Measurements from ENCODE around the gene MTARC1.
A peak's percentile ranks its signal among the peaks of the same experiment; 100 is the strongest.

Gene MTARC1

GRCh38 chr1:220806408-220806807 is 19.7 kb downstream of the MTARC1 start:
- no peak for DNase-seq (ENCODE audit: low read depth, low spot score)

GRCh38 chr1:220807726-220808125 is 21.0 kb downstream of the MTARC1 start:
- DNase-seq (ENCODE audit: low read depth, low spot score): no peak

- peak; percentile 25 for DNase-seq (ENCODE audit: low read depth, low spot score)
Observed at GRCh38 chr1:220808345-220809186, 21.9 kb downstream of the MTARC1 start.

GRCh38 chr1:220809187-220809550 is 22.5 kb downstream of the MTARC1 start:
- no peak for DNase-seq (ENCODE audit: low read depth, low spot score)

DNA sequence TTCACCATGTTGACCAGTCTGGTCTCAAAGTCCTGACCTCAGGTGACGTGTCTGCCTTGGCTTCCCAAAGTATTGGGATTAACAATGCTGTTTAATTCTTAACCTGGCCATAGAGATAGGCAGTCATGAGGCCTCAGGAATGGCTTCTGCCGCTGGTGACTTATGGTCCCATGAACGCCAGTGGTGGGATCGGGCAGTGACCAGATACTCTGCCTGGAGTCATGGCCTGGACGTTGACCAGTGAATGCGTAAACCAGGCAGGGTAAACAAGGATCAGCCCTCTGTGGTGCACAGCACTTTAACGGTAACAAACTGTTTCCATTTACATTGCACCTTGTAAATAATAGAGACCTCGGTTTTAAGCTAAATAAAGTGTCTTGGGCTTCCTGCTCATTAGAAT is 23.0 kb downstream of the MTARC1 start:
- DNase-seq (ENCODE audit: low read depth, low spot score): no peak

DNA sequence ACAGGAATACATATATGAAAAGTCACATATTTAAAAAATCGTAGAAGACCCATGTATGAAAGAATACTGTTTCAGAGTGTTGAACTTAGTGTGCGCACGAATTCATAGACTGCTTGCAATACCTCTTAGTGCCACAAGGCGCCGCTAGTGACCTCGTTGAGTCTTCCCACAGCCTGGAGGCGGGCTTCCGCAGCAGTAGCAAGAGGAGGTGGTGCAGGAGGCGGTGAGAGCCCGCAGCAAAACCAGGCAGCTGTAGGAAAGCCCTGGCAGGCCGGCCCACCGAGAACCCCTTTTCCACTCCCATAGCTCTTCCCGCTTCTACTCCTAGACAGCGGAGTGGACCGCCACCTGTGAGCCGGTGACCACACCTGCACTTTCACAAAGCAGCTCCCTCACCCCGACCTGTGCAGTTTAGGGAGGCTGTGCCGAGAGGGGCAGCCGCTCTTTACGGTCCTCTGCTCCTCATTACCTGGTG is 23.5 kb downstream of the MTARC1 start:
- DNase-seq (ENCODE audit: low read depth, low spot score): peak; percentile 78

GRCh38 chr1:220810963-220811362 is 24.2 kb downstream of the MTARC1 start:
- no peak for DNase-seq (ENCODE audit: low read depth, low spot score)

DNA sequence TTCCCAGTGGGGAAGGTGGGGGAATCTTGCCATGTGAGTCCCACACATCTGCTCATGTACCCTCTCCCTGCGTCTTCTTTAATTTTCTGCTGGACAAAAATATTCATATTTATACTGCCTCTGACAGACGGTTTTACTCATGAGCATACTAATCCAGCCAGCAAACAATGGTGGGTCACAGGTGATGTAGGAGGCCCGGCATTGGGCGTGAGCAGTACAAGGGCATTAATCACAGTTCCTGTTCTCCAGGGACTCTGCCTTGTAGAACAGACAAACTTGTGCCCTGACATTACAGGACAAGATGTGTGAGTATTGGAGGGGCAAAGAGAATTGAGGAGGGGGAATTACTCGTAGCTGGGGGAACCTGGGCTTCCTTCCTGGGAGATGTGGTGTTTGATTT is 25.0 kb downstream of the MTARC1 start:
- DNase-seq (ENCODE audit: low read depth, low spot score): no peak

DNA sequence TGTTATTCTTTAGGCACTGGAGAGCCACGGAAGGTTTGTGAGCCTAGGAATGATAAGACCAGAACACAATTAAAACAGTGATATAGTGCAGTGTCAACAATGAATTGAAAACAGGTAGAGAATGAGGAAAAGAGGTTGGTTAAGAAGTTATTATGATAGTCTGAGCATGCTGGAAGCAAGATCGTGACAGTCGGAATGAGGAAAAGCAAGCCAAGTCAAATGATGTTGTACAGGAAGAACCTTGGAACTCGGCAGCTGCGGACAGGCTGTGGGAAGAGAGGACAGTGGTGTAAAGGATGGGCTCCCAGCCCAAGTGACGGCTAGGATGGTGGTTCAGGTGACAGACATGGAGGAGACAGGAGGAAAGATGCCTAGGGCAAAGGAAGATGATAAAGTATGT is 25.6 kb downstream of the MTARC1 start:
- DNase-seq (ENCODE audit: low read depth, low spot score): no peak

DNA sequence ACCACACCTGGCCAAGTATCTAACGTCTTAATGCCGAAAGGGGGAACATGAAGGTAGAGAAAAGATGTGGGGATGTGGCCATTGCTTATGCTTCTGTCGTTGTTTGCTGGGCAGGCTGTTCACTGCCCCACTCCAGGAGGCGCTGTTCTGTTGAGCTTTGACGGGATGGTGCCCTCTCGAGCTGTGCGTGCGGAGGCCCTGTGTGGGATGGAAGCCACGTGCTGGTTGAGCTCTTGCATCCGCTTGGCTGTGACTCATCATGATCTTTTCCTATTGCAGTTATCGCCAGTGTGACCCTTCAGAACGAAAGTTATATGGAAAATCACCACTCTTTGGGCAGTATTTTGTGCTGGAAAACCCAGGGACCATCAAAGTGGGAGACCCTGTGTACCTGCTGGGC is 26.3 kb downstream of the MTARC1 start:
- DNase-seq (ENCODE audit: low read depth, low spot score): no peak

DNA sequence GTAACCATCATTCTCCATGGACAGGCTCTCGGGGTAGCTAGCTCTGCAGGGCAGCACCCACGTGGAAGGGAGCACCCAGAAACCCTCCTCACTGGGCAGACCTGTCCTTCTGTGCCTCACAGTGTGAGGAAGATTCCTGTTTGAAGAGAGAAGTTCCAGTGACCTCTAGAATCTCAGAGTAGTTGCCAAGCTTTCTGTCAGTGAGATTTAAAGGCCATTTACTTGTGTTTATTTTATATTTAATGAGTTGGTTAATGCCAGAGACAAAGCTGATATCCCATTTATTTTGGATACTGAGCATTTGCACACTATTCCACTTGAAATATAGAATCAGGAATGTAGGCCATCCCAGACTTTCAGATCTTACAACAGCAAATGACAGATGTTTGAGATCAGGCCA is 28.7 kb downstream of the MTARC1 start:
- no peak for DNase-seq (ENCODE audit: low read depth, low spot score)

- no peak for DNase-seq (ENCODE audit: low read depth, low spot score)
Observed at GRCh38 chr1:220817907-220818306, 31.2 kb downstream of the MTARC1 start.

DNA sequence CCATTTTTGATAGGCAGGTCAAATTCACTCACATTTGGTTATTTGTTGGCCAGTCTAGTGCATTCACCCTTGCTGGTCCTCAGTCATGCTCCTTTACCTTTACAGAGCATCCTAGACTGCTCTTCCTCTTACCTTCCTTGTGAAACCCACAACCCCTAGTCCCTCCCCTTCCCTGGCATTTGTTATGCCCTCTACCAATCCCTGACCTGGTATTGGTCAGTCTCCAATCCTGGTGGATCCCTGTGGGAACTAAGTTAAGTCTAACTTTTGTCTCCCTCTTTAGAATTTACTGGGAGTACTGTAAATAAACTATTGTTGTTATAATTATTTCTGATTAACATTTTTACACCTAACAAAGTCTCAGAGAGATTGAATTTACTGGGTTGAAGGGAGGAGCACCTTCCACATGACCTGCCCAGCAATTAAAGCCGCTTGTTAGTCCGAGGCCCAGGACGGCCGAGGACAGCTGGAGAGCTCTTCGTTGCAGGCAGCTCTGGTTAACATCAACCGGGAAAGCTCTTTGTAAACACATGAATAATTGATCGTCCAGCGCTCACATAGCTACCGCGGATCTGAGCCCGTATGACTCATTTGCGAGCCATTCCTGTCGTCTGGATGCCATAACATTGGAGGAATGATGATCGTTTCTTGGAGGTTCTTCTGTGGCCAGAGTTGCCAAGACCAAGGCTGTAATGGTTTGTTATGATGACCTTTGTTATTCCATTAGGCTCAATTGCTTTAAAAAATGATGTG is 31.9 kb downstream of the MTARC1 start:
- peak; percentile 78 for DNase-seq (ENCODE audit: low read depth, low spot score)

DNA sequence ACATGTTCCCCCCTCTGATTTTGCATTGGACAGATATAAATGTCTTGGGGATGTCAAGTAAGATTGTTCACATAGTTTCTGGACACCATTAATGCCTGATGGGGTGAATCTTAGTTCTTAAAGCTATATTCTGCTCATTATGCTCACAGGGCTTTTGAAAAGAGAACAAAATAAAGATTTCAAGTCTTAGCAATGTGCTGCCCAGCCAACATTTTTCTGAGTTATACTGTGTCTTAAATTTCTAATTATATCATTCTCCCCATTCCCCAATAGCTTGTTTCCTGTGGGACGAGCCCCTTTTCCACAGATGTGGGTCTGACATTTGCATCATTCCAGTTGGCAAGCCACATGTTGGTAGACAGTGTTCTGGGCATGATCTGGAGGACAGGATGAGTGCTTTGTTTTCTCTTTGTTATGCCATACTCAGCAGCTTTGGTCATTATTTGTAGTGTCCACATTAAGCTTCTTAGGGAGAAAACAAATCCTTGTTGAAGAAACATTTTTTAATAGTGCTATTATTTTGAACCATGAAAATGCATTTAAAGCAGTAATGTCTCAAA is 32.8 kb downstream of the MTARC1 start:
- no peak for DNase-seq (ENCODE audit: low read depth, low spot score)

DNA sequence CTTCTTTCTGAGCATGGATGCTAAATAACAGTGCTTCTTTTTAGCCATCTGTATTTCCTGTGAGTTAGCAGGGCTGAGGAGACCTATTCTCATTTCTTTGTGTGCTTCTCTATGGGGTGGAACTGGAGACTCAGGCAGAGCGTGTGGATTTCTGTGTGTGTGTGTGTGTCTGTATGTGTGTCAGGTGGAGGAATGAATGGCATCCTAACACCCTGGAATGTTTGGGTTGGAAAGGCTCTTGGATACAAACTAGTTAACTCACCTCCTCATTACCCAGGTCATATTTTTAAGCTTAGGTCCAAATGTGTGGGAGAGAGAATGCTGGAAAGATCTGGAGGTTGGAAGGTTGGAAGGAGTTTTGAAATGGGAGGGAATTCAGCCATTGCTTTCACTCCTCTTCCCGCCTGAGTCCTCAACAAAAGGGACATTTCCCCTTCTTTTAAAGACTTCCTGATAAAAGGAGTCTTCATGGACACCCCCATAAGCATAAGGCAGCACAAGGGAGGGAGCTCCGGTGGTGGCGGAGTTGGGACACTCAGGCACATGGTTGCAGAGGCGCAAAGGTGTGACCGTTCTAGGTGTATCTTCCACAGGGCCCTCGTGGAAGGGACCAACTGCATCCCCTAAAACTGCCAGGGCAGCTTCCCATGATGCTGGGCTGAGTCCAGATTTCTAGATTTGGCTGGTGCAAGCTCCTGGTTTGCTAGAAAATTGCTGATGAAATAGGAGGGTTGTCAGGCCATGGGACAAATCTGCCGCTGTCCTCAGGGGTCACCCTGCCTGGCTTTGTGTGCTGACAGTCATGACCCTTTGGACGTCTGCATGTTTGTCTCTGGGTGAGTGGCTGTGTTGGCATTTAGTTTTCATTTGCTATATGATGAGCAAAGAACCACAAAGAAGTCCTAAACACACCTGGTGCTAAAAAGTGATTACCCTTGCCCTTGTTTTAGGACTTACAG is 37.6 kb downstream of the MTARC1 start:
- DNase-seq (ENCODE audit: low read depth, low spot score): peak; percentile 66

DNA sequence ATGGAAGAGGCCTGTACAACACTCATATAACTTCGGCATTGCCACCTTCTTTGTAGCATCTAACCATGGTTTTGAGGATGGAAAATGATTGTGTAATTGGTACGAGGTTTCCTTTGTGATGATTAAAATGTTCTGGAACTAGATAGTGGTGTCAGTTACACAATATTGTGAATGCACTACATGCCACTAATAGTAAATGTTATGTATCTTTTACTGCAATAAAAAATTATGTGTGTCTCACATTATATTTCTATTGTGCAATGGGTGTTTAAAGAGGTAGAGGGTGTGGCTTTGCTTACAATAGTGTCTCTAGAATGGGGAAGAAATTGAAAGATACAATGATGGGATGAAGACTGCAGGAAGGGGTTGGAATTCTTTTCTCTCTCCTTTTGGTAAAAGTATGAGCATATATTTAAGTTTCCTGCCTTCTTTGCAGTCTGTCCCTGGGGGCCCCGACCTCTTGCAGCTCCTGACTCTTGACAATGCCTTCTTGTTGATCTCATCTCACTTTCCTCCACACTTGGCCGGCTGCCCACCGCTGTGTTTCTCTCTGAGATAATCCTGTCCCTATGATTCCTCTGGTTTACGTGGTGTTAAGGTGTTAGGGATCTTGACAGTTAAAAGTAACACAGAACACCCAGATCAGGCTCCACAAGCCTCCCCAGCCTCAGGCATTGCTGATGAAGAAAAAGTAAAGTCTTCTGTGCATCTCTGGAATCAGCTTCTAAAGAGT is 39.3 kb downstream of the MTARC1 start:
- DNase-seq (ENCODE audit: low read depth, low spot score): no peak

DNA sequence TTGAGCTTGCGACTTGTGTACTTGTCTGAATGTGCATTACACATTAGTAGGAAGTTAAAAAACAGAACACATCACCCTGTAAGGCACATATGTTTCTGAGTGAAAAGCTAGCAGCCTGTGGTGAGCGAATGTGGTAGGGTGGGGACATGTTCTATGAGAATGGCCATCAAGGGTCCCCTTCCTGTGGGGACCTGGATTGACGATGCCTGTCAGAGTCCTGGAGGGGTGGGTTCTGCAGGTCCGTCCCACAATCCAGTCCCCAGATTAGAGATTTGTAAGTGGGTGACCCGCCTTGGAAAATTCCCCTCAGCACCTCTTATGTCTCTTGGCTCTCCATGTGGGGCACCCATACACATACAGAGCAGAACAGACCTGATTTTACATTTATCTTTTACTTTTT is 40.0 kb downstream of the MTARC1 start:
- DNase-seq (ENCODE audit: low read depth, low spot score): no peak

DNA sequence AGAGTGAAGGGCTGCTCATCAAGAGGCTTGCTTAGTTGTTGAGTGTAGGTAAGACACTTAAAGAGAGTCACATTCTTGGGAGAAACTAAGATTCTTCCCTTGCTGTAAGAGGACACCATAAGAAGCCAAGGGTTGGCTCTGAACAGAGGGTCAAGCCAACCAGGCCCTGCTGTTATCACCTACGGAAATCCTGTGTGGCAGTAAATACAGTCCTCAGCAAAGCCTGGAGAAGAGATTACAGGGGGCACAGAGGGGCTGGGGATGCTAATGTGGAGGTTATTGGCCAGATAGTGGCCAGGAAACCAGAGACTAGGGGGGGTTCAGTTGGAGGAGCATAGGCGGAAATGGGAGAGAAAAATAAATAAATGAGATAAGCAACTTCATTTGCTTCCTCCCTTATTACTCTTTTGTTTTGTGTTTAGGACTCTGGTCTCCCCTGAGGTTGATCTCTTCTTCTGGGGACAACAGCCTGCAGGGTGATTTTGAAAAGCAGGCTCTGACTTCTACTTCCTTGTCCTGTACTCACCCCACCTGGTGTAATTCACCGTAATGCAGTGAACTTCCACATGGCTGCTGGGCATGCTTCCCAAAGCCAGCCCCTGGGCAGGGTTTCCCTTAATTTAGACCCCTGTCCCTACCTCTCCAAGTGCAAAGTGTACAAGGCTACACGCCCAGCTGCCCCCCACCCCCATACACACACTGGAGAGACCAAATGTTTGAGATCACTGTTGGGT is 40.9 kb downstream of the MTARC1 start:
- DNase-seq (ENCODE audit: low read depth, low spot score): no peak

GRCh38 chr1:220828179-220828490 is 41.4 kb downstream of the MTARC1 start:
- DNase-seq (ENCODE audit: low read depth, low spot score): no peak

DNA sequence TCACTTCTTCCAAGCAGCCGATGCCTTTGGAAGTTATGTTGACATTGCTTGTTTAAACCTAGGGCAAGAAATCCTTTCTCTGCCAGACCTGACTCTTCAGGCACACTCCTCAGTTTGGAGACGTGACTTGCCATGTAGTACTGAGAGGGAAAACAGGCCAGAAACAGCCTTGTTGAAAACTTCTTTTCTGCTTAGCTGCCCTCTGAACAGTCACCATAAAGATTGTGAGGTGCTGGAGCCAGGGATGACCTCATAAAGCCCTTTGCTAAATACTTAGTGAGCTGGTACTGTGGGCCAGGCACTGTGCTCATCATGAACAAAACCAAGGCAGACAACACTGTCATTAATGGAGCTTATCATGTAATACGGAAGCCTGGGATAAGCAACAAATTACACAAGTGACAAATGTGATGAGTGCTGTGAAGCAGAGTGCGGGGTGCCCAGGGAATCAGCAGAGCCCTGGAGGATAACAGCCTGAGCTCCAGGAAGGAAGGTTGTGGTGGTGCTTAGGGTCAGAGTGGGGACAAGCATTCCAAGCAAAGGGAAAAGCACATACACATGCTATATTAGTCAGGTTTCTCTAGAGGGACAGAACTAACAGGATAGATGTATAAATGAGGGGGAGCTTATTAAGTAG is 42.4 kb downstream of the MTARC1 start:
- no peak for DNase-seq (ENCODE audit: low read depth, low spot score)

Measured in astrocyte of the hippocampus (primary cell).